ENCODE data around the gene NEGR1.

The NEGR1 gene

GRCh38 chr1:72062584-72062983 is 219.8 kb downstream of the NEGR1 start:
- Mint-ChIP-seq H3K4me1 (ENCODE audit: low read depth) (no peaks in the 10 kb centered on the region), H3K9me3 (no peaks in the 10 kb centered on the region), H3K4me3 (no peak overlapping the region), H3K27ac (no peak overlapping the region), H3K27me3 (no peaks in the 10 kb centered on the region), H3K36me3 (ENCODE audit: low read depth) (no peaks in the 10 kb centered on the region)

DNA sequence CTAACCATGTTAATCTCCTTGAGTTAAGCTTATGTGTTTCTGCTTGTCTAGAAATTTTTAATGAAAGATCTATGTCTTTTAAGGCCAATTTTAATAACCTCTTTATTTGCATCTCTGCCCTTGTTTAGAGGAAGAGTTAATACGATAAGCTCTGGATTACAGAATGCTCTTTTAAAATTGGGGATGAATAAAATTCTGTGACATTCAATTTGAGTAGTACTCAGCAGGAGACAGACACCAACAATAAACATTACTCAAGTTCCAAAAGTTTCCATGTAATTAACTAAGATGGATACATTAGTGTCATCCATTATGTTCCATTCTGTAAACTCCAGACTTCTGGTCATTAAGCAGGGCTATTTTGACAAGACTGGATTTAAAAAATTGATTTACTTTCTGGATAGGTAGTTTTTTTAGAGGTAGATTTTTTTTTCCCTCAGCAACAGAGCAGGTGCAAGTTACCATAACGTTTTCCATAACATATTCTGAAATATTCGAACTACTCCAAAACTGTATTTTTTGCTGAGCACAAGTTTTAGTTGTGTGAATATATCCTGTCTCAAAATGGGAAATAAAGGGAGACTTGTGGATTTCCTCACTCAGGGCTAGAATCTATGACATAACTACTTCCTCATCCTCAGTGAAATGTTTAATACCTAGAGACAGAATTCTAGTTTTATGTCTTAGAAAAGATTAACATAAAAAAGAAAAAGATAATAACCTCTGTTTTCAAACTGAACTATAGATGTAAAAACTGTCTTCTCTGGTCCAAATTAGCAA is 221.7 kb downstream of the NEGR1 start:
- Mint-ChIP-seq H3K9me3 (no peaks in the 10 kb centered on the region), H3K4me1 (ENCODE audit: low read depth) (no peaks in the 10 kb centered on the region), H3K4me3 (no peak overlapping the region), H3K27ac (no peak overlapping the region), H3K36me3 (ENCODE audit: low read depth) (no peaks in the 10 kb centered on the region), H3K27me3 (no peaks in the 10 kb centered on the region)

GRCh38 chr1:72056516-72056915 is 225.8 kb downstream of the NEGR1 start:
- H3K4me1 Mint-ChIP-seq (ENCODE audit: low read depth) = no peaks in the 10 kb centered on the region
- H3K4me3 Mint-ChIP-seq = no peak overlapping the region
- H3K9me3 Mint-ChIP-seq = no peaks in the 10 kb centered on the region
- H3K36me3 Mint-ChIP-seq (ENCODE audit: low read depth) = no peaks in the 10 kb centered on the region
- no peaks in the 10 kb centered on the region for H3K27me3 Mint-ChIP-seq
- H3K27ac Mint-ChIP-seq = no peak overlapping the region

DNA sequence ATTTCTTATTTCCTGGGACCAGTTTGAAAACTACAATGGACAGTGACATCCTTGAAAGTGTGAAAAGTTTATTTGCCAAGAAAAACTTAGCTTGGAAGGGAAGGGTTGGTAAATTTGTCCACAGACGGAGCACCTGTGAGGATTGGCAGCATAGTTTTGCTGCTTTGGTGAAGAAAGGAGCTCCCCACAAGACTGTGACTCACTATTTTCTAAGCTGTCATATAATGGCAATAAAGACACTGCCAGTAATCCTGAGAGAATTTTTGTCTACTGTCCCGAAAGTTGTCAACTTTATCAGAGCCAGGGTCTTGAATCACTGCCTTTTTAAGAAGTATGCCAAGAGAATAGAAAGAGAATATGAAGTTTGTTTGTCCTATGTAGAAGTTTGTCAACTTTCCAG is 230.8 kb downstream of the NEGR1 start:
- H3K27ac Mint-ChIP-seq = no peak overlapping the region
- no peaks in the 10 kb centered on the region for H3K4me1 Mint-ChIP-seq (ENCODE audit: low read depth)
- H3K27me3 Mint-ChIP-seq = no peaks in the 10 kb centered on the region
- no peaks in the 10 kb centered on the region for H3K36me3 Mint-ChIP-seq (ENCODE audit: low read depth)
- H3K4me3 Mint-ChIP-seq = no peak overlapping the region
- no peaks in the 10 kb centered on the region for H3K9me3 Mint-ChIP-seq

- no peaks in the 10 kb centered on the region for H3K27me3 Mint-ChIP-seq
- H3K27ac Mint-ChIP-seq = no peak overlapping the region
- no peaks in the 10 kb centered on the region for H3K9me3 Mint-ChIP-seq
- no peaks in the 10 kb centered on the region for H3K4me1 Mint-ChIP-seq (ENCODE audit: low read depth)
- H3K36me3 Mint-ChIP-seq (ENCODE audit: low read depth) = no peaks in the 10 kb centered on the region
- no peak overlapping the region for H3K4me3 Mint-ChIP-seq
Observed at GRCh38 chr1:72050551-72050950, 231.8 kb downstream of the NEGR1 start.

- H3K36me3 Mint-ChIP-seq (ENCODE audit: low read depth) = no peaks in the 10 kb centered on the region
- no peak overlapping the region for H3K27ac Mint-ChIP-seq
- no peaks in the 10 kb centered on the region for H3K4me1 Mint-ChIP-seq (ENCODE audit: low read depth)
- H3K27me3 Mint-ChIP-seq = no peaks in the 10 kb centered on the region
- no peak overlapping the region for H3K4me3 Mint-ChIP-seq
- H3K9me3 Mint-ChIP-seq = no peaks in the 10 kb centered on the region
Observed at GRCh38 chr1:72037745-72038343, 244.5 kb downstream of the NEGR1 start.

DNA sequence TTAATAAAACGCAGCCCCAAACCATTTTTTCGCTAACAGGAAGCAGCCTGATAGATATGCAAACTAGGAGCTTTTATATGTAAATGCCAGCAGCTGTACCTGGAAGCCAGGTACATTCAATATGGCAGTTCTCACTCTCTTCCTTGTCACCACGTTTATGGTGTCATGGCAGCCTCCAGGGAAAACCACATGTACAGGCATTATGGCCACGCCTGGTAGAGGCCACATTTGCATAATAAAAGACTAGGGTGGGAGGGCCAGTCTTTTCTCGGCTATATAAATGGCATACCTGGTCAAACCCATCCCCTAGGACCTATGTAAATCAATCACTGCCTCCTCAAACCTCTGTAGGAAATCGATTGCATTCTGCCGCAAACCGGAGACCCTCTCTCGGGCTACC is 247.5 kb downstream of the NEGR1 start:
- no peak overlapping the region for H3K4me3 Mint-ChIP-seq
- no peaks in the 10 kb centered on the region for H3K36me3 Mint-ChIP-seq (ENCODE audit: low read depth)
- H3K27me3 Mint-ChIP-seq = no peaks in the 10 kb centered on the region
- no peak overlapping the region for H3K27ac Mint-ChIP-seq
- H3K4me1 Mint-ChIP-seq (ENCODE audit: low read depth) = no peaks in the 10 kb centered on the region
- no peaks in the 10 kb centered on the region for H3K9me3 Mint-ChIP-seq

GRCh38 chr1:72023063-72023930 is 259.0 kb downstream of the NEGR1 start:
- Mint-ChIP-seq H3K27ac (no peak overlapping the region), H3K4me1 (ENCODE audit: low read depth) (no peaks in the 10 kb centered on the region), H3K4me3 (no peak overlapping the region), H3K9me3 (no peaks in the 10 kb centered on the region), H3K27me3 (no peaks in the 10 kb centered on the region), H3K36me3 (ENCODE audit: low read depth) (no peaks in the 10 kb centered on the region)

- H3K27ac Mint-ChIP-seq = no peak overlapping the region
- no peaks in the 10 kb centered on the region for H3K9me3 Mint-ChIP-seq
- H3K4me3 Mint-ChIP-seq = no peak overlapping the region
- no peaks in the 10 kb centered on the region for H3K36me3 Mint-ChIP-seq (ENCODE audit: low read depth)
- no peaks in the 10 kb centered on the region for H3K4me1 Mint-ChIP-seq (ENCODE audit: low read depth)
- no peaks in the 10 kb centered on the region for H3K27me3 Mint-ChIP-seq
Observed at GRCh38 chr1:72018562-72018961, 263.8 kb downstream of the NEGR1 start.

DNA sequence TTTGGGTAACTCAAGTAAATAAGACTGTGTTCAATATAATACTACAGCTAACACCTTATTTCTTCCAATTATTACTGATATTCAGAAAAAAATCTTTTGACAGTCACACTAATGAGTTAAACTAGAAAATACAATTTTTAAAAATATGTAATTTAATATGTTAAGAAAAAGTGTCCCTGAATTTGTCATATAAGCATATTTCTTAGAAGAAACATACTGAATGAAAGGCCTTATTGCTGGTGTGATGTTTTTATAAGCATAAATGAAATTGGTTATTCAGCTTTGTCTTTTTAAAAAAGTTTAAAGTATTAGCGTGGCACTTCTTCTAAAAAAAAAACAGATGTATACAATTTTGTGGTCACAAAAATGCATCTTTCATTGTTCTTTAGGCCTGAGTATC is 267.3 kb downstream of the NEGR1 start:
- no peak overlapping the region for H3K27ac Mint-ChIP-seq
- no peaks in the 10 kb centered on the region for H3K4me1 Mint-ChIP-seq (ENCODE audit: low read depth)
- no peaks in the 10 kb centered on the region for H3K9me3 Mint-ChIP-seq
- H3K4me3 Mint-ChIP-seq = no peak overlapping the region
- H3K36me3 Mint-ChIP-seq (ENCODE audit: low read depth) = no peaks in the 10 kb centered on the region
- no peaks in the 10 kb centered on the region for H3K27me3 Mint-ChIP-seq

DNA sequence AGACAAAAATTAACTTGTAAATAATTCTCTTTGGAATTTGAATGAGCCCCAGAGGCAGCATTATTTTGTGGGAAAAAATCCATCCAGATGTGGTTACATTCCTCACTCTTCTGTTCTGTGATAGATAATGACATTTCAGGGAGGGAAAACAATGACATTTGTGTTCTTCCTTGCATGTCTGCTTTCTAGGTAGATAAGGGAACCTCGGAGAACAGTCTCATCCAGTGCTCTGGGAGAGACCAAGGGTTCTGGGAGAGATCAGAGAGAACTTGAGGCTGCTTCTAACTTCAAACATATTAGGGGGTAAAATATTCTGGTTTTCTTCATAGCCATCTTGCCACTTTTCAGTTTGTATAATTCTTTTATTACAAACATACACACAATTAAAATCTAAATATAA is 269.2 kb downstream of the NEGR1 start:
- Mint-ChIP-seq H3K4me3 (no peak overlapping the region), H3K4me1 (ENCODE audit: low read depth) (no peaks in the 10 kb centered on the region), H3K27ac (no peak overlapping the region), H3K9me3 (no peaks in the 10 kb centered on the region), H3K27me3 (no peaks in the 10 kb centered on the region), H3K36me3 (ENCODE audit: low read depth) (no peaks in the 10 kb centered on the region)

DNA sequence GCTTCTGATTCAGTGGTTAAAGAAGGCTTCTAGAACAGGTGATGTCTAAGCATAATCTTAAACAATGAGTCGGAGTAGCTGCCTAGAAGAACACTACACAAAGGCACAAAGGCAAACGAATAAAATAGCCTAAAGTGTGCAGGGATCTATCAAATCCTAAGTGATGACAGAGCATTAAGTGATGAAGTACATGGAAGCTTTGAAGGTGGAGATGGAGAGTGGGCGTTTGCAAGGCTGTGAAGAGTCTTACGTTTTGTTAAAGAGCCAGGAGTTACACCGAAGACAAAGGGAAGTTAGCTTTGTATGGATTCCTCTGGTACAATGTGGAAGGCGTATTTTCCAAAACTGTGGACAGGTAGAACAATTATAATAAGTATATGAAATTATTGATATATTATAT is 270.6 kb downstream of the NEGR1 start:
- Mint-ChIP-seq H3K4me3 (no peak overlapping the region), H3K27me3 (no peaks in the 10 kb centered on the region), H3K36me3 (ENCODE audit: low read depth) (no peaks in the 10 kb centered on the region), H3K27ac (no peak overlapping the region), H3K9me3 (no peaks in the 10 kb centered on the region), H3K4me1 (ENCODE audit: low read depth) (no peaks in the 10 kb centered on the region)

- no peak overlapping the region for H3K27ac Mint-ChIP-seq
Observed at GRCh38 chr1:72010094-72010431, 272.3 kb downstream of the NEGR1 start.

DNA sequence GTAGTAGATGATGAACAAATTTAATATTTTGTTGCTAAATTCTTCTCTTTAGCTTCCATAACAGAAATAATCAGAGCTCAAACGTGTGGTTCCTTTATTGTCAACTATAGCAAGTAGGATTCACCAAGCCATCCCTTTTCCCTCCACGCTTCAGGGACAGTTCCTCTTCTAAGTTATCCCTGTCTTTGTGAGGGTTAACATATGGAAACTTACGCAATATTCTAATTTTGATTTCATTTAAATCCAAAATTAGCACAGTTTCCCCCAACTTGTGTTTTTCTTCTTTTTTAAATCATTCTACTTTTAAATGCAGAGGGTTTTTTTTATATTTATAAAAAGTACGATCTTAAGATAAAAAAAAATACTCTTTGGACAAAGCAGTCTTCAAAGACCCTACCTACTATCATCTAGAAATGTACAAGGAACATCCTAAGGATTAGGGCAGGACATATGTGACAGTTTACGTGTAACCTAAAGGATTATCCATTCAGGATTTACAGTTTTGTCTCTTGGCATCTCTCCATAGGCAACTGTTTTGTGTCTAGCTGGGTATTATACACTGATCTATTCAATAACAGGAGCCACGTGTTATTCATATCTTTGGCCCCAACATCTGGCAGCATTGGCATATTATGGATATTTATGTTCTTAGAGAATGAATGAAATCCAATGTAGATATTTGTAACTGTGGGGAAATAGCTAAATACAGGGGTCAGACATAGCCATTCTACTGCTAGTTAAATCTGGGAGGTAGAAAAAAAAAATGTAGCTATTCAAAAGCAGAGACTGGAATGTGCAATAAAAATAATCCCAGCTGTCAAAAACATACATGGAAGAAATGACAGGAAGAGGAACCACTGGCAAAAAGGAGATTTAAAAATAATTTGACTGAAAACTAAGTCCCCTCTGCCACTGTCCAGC is 272.9 kb downstream of the NEGR1 start:
- no peak overlapping the region for H3K4me3 Mint-ChIP-seq
- H3K27me3 Mint-ChIP-seq = no peaks in the 10 kb centered on the region
- H3K9me3 Mint-ChIP-seq = no peaks in the 10 kb centered on the region
- H3K27ac Mint-ChIP-seq = no peak overlapping the region
- H3K36me3 Mint-ChIP-seq (ENCODE audit: low read depth) = no peaks in the 10 kb centered on the region
- H3K4me1 Mint-ChIP-seq (ENCODE audit: low read depth) = no peaks in the 10 kb centered on the region

More at GRCh38 chr1:72010094-72010431, 272.3 kb downstream of the NEGR1 start:
- H3K27me3 Mint-ChIP-seq = no peaks in the 10 kb centered on the region
- H3K4me1 Mint-ChIP-seq (ENCODE audit: low read depth) = no peaks in the 10 kb centered on the region
- no peak overlapping the region for H3K4me3 Mint-ChIP-seq
- no peaks in the 10 kb centered on the region for H3K9me3 Mint-ChIP-seq
- H3K36me3 Mint-ChIP-seq (ENCODE audit: low read depth) = no peaks in the 10 kb centered on the region
